ENCODE data around the gene HNRNPA0.

The HNRNPA0 gene

DNA sequence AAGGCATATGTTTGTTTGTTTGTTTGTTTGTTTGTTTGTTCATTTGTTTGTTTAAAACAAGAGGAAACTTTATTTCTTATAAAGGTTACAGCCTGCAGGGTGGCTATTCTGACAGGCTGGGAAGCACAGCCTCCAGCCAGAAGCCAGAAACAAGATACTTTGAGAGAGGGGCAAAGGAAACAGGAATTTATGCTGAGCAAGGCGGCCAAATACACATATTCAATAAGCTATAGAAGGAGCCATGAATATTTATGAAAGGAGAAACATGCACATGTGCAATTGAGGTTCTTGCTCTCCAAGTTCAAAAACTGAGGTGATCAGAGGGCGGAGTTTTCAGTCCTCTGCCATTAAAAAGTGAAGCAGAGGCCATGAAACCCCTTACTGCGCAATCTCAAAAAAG lies 37.8 kb downstream of the HNRNPA0 start:
- DNase-seq = no peak

DNA sequence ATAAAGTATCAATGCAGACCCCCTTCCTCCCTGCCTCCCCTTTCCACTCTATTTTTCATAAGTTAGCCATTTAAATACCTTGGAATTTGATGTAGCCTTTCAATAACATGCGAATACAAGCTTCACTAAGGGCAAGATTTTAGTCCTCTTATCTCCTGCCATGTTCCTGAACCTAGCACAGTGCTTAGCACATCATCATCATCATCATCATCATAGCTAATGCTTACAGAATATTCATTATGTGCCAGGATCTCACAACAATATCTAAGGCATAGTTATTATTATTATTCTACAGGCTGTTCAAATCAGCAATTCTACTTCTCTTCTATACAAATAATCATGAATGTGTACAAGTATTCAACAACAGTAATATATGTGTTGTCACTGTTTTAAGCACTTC lies 38.7 kb downstream of the HNRNPA0 start:
- no peak for DNase-seq

DNA sequence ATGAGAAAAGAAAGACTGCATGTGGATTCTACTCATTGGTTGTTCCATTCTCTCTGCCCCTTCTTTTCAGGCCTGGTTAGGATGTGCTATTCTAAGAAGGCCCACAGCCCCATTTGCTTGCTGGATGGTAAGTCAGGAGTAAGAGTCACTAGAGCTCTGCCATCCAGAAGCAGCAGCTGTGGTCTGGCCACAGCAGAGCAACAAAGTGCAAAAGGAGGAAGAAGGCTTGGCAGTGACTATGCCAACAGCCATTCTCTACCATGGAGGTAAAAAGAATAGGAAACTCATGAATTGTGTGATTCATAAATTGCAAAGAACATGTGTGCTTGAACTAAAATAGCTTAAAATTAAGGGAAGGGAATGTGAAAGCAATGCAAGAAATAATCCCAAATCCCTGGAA lies 39.2 kb downstream of the HNRNPA0 start:
- DNase-seq = no peak

DNA sequence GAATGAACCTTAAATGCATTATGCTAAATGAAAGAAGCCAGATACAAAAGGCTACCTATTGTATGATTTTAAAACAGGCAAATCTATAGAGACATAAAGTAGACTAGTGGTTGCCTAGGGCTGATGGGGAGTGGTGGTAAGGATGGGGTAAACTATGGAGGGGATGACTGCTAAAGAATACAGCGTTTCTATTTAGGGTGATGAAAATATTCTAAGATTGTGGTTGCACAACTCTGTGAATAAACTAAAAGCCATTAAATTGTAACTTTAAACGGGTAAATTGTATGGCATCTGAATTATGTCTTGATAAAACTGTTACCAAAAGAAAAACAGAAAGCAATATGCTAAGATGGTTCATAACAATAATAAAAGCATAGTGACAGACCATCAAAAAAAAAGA lies 39.7 kb downstream of the HNRNPA0 start:
- DNase-seq = no peak

DNA sequence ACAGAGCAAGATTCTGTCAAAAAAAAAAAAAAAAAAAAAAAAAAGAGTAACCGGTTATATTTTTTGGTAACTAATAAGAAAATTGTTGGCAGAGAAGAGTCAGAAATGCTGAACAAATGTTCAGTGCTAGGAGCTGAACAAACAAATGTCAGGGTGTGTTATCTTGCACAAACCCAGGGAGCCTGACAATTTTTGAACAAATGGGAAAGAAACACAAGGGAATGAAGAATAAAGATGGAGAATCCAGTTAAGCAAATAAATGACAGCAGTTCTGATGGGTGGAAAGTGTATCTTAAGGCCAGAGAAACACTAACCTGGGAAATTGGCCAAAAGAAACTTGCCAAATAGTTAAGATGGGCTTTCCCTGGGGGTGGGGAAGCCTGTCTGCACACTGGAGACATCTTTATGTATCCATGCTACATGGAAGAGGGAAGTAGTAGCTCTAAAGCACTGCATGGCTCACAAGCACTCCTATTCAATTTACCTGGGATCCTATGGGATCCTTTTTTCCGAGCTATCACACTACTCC lies 42.0 kb downstream of the HNRNPA0 start:
- no peak for DNase-seq

DNA sequence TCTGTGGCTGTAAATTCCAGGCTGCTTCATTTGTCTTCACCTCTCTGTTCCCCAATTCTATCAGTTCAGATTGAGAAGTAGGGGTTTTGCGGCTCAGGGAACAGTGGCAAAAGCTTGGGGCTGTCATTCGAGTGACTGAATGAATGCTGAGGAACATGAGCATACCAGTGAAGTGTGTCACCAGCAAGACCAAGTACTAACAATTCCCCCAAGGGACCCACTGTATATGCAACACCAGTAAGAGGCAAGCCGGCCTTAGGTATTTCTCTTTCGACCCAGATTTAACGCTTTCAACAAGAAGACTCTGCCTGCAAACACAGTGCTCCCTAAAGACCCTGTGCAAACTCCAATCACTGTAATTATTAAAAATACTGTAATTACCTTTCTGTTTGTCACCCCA lies 44.1 kb downstream of the HNRNPA0 start:
- no peak for DNase-seq

DNA sequence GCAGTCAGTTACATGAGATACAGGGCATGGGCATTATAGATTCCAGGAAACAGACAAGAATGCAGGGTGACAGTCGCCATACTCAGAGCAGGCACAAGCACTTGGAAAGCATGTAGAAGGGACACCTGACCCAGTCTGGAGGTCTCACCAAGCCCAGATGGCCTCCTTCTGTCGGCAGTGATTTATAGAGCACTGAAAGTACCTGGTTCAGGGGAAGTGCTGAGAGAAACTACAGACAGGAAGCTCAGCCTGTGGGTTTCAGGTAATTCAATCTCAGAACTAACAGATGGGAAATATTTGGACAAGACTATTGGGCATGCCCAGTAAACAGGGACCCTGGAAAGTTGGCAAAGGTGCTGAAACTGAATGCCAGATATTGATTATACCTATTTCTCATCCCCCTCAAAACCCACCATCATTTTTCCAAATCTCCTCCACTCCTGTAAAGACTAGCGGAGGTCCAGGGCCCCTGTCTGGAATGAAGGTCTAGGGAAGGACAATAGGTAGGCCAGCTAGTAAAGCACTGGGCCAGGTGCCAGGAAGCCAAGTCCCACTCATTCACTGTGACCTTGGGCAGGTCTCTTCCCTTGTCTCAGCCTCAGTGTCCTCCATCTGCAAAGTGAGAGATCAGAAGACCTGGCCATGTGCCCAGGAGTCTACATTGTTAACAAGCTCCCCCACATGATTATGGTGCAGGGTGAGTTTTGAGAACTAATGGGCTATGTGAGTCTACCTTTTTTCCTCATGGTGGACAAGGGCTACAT lies 45.2 kb downstream of the HNRNPA0 start:
- no peak for DNase-seq

DNA sequence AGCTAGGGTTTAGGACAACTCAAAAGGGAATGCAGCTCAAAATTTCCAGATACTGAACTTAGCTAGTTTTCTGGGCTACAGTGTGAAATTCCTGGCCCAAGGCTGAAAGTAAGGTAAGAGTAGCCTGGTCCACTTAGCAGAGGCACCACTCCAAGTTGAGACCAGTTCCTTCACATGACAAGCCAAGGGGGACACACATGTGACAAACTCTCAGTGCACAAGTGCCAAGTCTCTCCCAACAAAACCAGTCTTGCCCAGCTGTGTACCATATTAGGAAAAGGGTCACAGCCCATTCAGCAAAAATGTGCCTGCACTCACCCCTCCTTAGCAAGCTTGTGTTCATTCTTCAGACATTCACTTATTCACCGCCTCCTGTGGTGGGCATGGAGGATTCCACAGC lies 46.1 kb downstream of the HNRNPA0 start:
- no peak for DNase-seq

DNA sequence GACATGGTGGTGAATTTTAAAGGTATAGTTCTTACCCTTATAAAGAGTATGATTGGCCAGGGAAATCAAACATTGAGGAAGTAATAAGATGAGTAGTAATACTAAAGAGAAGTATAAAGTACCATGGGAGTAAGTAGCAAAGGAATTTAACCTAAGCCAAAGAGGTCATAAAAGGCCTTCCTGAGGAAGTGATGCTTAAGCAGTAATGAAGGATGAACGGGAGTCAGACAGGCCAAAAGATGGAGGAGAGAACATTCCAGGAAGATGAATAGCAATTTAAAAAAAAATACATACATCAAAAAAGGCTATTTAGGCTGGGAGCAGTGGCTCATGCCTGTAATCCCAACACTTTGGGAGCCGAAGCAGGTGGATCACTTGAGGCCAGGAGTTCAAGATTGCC lies 47.3 kb downstream of the HNRNPA0 start:
- no peak for DNase-seq

DNA sequence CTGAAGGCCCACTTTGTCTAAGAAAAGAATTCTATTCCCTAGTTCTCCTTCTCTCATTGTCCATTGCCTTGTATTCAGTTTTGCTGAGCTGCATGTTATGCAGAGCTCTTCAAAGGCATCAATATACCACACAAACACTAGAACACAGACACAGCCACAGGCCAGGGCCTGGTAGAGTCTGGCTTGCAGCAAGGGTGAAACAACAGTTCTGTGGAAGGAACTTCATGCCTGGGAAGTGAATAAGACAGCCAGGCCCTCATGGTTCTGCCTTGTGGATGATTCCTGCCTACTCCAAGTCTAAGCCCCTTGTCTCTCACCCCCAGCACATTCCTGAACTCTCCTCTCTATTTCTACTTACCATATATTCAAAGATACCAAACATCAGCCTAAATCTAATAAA lies 49.1 kb downstream of the HNRNPA0 start:
- DNase-seq = no peak

DNA sequence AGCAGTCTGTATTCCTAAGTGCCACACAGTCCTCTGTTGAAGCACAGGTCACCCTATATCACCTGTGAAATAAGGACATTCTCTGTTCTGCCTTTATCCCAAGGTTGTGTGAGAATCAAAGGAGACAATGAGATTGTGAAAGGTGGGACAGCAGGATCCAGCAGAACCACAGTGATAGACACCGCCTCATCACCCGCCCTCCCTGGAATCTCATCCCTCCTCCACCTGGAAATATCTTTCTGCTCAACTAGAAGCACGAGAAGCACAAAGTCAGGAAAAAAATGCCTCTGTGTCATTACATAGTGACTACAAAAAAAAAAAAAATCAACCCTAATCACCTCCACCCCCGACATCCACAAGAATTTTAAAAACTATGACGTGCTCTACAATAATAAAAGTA lies 50.6 kb downstream of the HNRNPA0 start:
- no peak for DNase-seq

DNA sequence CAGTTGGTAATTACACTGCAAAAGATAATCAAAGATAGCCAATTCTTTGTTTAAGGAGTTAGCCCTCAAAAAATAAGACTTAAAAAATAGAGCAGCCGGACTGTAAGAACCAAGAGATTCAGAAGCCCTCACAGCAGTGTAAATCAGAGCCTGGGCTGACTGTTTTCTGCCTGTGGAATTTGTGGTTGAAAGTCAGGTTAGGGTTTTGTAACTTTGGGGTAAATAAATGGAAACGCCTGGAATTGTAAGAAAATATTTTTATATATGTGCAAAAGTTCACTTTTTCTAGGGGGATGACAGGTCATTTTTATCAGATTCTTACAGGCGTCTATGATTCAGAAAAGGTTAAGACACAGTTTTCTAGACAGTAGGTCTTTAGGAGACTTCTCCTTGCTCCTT lies 53.9 kb downstream of the HNRNPA0 start:
- DNase-seq = no peak

DNA sequence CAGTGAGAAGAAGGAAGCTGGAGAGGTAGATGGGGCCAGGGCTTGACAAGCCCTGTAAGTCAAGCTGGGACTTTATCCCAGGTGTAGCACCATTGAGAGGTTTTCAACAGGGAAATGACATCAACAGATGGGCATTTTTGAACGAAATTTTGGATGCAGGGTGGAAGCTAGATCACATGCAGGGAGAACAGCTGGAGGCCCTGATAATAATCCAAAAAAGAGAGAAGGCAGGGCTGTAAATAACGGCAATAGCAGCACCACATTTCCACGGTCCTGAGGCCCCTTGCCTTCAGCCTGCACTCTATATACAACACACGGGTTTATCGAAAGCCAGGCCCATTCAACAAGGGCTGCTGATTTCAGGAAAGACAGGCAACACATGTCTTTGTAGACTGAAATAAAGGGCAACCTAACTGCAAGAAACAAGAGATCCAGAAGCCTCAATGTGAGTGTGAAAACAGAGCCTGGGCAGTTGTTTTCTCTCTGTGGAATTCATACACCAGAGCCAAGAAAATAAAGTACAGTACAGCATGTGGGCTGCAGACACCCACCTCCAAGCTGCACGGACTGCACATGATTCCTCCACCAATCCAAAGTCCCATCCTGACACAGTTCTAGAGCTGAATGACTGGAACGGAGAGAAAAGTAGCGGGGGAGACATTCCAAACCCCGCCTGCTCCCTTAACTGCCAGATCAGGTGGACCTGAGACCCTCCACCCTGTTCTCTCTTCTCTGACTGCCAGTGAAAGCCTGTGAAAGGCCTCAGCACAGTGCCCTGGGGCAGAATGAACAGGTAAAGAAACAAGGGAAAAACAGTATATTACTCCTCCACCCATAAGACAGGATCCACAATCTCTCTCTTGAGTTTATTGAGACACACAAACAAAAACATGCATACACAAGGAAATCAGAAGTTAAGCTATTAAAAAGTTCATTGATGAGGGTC lies 54.6 kb downstream of the HNRNPA0 start:
- DNase-seq = no peak

DNA sequence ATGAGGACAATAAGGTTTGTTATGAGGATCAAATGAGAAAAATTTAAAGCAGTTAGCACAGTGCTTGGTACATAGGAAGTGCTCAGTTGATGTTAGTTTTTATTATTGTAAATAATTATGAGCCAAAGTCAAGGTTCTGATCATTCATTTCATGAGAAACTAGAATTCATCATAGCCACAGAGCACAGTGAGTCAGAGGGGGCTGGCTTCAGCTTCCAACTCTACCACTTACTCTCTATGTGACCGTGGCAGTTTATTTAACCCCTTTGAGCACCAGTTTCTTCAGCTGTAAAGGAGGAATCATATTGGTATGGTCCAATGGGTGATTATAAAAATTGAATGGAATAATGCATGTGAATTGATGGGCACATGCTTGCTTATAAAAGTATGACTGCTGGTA lies 57.7 kb downstream of the HNRNPA0 start:
- DNase-seq = peak; percentile 45

DNA sequence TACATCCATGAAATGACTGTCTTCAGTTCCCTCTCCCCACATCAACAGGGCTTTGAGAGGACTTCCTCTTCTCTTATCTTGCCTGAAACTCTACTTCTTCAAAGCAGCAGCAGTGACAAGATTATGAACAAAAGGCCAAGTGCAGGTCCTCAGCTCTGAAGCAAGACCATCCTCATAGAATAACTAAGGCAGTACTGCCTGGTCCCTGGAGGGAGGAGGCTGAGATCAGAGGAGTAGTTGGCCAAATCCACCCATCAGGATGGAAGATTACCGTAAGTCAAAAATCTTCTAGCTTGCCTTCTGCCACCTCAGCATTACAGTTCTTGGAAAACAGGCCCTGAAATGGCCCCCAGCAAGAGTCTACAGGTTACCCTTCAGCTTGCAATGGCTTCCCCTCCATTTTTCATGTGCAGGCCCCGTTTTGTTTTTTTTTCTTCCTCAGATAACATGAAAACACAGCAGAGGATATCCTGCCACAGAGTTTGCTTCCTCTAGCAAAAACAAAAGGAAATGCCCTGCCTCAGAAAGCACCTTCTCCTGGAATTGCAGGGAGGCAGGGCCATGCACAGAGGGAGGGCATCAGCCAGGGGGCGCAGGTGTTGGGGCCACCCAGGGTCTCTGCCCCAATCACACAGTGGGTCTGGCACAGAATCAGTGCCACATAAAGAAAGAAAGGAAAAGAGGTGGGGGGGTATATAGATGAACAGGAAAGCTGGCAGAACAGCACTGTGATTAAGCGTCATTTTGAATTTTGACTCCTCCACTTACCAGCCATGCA lies 58.3 kb downstream of the HNRNPA0 start:
- DNase-seq = peak; percentile 15
